Progenitor cell of endocrine pancreas (in vitro differentiated cells): Measurements from ENCODE around the gene FRMD4A. TPM values are rescaled to one million over a fixed set of nuclear protein-coding genes. Genes with fewer than 3 reads are reported as not detected.

Source experiments
- DNase-seq: peaks from one replicate; pipeline ENCODE4 v3.0.0; 2021; ENCODE audit warnings: low spot score; ENCODE audit not compliant: unreplicated experiment
- H3K27ac Mint-ChIP-seq: 2 replicates; pipeline ENCODE4 v1.8.0; 2021; ENCODE audit warnings: mild to moderate bottlenecking, moderate library complexity, mixed read lengths
- H3K27me3 Mint-ChIP-seq: 2 replicates; pipeline ENCODE4 v1.8.0; 2021; ENCODE audit warnings: mixed read lengths
- H3K36me3 Mint-ChIP-seq: 2 replicates; pipeline ENCODE4 v1.8.0; 2022; ENCODE audit warnings: mixed read lengths; ENCODE audit not compliant: insufficient read depth
- H3K4me1 Mint-ChIP-seq: 2 replicates; pipeline ENCODE4 v1.8.0; 2021; ENCODE audit warnings: low read depth, mixed read lengths
- H3K4me3 Mint-ChIP-seq: 2 replicates; pipeline ENCODE4 v1.8.0; 2021; ENCODE audit warnings: low read depth, mild to moderate bottlenecking, moderate library complexity, mixed read lengths
- H3K9me3 Mint-ChIP-seq: 2 replicates; pipeline ENCODE4 v1.8.0; 2021; ENCODE audit warnings: low read depth, mixed read lengths
- total RNA-seq: library from RNA; stranded (reverse); gene quantifications from 2 replicates; pipeline ENCODE4 v1.2.1, GENCODE V29; 2021
- TF ChIP-seq, protein P1 (sequence below): fragments of 200-600 bp; sonication (generic); IDR thresholded peaks from one replicate; pipeline ENCODE4 v1.5.0; 2021; ENCODE audit warnings: antibody characterized with exemption, mild to moderate bottlenecking; ENCODE audit not compliant: unreplicated experiment

The FRMD4A gene
- total RNA-seq, 1 donor from 2014 or later: 42.2 TPM

DNA sequence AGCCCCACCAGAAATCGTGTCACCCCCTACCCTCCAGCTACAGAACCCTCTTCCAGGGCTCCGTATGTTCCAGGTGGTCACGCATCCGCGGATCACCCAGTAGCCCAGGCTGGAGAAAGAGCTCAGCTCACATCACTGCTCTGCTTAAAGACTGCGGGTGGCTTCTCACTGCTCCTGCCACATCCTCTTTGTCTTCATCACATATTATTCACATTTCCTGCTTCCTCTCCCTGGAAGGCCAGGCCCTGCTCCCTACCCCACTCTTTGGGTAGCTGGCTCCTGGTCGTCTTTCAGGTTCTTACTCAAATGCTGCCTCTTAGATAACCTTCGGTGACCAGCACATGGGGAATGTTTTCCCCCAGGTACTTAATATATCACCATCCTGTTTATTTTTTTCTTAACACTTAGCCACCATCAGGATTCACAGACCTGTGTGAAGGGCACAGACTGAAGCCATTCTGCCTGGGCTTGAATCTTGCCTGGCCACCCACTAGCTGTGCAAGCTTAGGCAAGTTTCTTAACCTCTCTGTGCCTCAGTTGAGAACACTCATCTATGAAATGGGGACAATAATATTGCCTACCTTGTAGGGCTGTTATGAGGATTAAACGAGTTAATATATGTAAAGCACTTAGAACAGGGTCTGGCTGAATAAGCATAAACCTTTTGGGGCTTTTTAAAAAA is 436.2 kb downstream of the FRMD4A start:
- Mint-ChIP-seq H3K4me3 (no peak overlapping the region), H3K4me1 (peaks cover 2% of the 10 kb centered on the region), H3K27me3 (peaks cover 45% of the 10 kb centered on the region), H3K27ac (no peak overlapping the region), H3K36me3 (no peaks in the 10 kb centered on the region), H3K9me3 (no peaks in the 10 kb centered on the region)
- DNase-seq: no peak
- TF ChIP-seq, protein P1, sequence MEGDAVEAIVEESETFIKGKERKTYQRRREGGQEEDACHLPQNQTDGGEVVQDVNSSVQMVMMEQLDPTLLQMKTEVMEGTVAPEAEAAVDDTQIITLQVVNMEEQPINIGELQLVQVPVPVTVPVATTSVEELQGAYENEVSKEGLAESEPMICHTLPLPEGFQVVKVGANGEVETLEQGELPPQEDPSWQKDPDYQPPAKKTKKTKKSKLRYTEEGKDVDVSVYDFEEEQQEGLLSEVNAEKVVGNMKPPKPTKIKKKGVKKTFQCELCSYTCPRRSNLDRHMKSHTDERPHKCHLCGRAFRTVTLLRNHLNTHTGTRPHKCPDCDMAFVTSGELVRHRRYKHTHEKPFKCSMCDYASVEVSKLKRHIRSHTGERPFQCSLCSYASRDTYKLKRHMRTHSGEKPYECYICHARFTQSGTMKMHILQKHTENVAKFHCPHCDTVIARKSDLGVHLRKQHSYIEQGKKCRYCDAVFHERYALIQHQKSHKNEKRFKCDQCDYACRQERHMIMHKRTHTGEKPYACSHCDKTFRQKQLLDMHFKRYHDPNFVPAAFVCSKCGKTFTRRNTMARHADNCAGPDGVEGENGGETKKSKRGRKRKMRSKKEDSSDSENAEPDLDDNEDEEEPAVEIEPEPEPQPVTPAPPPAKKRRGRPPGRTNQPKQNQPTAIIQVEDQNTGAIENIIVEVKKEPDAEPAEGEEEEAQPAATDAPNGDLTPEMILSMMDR: no peak

DNA sequence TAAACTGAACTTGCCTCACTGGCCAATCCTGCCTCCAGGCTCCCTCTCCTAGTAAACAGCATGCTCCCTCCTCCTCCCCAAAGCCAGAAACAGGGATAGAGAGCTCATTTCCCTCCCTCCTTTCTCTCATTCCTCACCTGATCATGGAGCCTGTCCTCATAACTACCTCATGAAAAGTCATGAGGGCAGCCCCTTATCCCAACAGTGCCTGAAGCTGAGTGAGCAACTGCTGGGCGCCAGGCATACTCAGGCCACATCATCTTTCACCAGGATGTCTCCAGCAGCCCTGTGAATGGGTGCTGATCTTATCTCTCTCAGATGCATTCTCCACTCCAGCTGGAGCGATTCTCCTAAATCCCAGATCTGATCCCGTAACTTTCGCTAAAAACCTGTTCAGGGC is 436.8 kb downstream of the FRMD4A start:
- TF ChIP-seq, protein P1: no peak
- H3K9me3 Mint-ChIP-seq: no peaks in the 10 kb centered on the region
- no peak for DNase-seq
- H3K4me3 Mint-ChIP-seq: no peak overlapping the region
- H3K27me3 Mint-ChIP-seq: peaks cover 51% of the 10 kb centered on the region
- H3K4me1 Mint-ChIP-seq: peaks cover 2% of the 10 kb centered on the region
- no peak overlapping the region for H3K27ac Mint-ChIP-seq
- no peaks in the 10 kb centered on the region for H3K36me3 Mint-ChIP-seq

DNA sequence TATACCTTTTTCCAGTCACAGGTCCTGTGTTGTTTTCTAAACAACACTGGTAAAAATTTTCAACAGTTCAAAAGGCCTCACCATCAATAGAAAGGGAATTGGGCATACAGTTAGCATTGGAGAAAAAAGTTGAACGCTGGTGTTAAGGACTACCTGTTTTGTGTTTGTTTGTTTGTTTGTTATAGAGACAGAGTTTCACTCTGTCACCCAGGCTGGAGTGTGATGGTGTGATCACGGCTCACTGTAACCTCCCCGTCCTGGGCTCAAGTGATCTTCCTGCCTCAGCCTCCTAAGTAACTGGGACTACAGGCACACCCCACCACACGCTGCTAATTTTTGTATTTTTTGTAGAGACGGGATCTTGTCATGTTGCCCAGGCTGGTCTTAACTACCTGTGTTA is 437.9 kb downstream of the FRMD4A start:
- Mint-ChIP-seq H3K27ac (no peak overlapping the region), H3K4me1 (peaks cover 2% of the 10 kb centered on the region), H3K36me3 (no peaks in the 10 kb centered on the region), H3K9me3 (no peaks in the 10 kb centered on the region), H3K27me3 (peaks cover 60% of the 10 kb centered on the region), H3K4me3 (peak overlapping the region; percentile 74)
- DNase-seq: no peak
- TF ChIP-seq, protein P1: no peak

DNA sequence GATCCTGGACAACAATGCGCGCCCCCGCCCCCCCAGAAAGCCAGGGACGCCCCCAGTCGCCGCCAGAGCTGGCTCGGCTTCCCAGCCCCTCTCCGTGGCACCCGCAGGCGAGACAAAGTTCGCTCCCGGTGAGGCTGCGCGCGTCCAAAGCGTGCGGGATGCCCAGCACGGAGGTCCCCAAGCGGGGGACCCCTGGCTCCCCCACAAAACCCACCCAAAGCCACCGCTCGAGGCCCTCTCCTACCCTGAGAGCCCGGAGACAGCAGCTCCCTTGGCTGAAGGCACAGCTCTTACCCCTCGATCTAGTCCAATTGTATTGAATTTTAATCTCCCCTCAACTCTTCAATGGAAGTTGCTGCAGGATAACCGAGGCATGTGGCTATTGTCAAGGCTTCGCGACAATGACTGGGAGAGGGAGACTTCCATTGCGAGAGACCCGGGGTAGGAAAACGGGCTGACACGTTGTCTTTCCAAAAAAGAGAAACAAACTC is 438.7 kb downstream of the FRMD4A start:
- TF ChIP-seq, protein P1: no peak
- peaks cover 2% of the 10 kb centered on the region for H3K4me1 Mint-ChIP-seq
- H3K4me3 Mint-ChIP-seq: peak overlapping the region; percentile 74
- H3K27ac Mint-ChIP-seq: peak overlapping the region; percentile 87
- DNase-seq: no peak
- no peaks in the 10 kb centered on the region for H3K36me3 Mint-ChIP-seq
- no peaks in the 10 kb centered on the region for H3K9me3 Mint-ChIP-seq
- H3K27me3 Mint-ChIP-seq: peaks cover 60% of the 10 kb centered on the region

DNA sequence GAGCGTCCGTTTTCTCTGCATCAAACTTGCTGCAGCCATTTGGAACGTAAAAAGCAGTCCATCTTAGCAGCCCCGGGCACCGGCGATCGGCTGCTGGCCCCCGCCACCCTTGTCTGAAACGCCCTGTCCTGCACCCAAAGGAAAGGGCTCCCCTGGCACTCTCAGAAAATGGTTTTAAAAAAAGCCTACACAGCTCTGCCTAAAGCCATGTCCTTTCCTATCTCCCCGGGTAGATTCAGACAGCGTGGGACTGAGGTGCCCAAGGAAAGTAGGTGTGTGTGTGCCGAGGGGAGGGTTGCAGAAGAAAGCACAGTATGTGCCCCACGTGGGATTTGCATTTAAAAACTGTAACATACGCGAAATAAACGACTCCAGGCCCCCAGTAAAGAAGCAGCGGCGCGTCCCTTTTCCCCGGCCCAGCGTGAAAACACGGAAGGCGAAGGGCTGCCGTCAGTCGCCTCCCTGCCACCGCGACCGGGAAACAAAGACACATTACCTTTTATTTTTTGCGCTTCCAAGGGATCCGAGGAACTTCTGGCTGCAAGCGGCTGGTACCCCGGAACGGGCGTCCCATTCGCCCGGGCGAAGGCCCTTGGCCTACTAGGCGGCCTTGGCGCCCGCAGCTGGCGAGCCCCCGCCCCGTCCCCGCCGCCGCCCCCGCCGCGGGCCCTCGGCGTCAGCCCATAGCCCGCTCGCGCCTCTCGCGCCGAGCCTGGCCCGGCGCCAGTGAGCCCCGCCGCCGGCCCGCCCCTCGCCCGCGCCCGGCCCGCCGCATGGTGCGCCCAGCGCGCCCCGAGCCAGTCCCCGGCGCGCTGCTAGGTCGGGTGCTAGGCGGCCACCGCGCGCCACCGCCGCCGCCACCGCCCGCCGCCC is 439.4 kb downstream of the FRMD4A start:
- DNase-seq: peak; percentile 39
- TF ChIP-seq, protein P1: no peak
- peak overlapping the region; percentile 87 for H3K27ac Mint-ChIP-seq

More for the DNA sequence above, 439.4 kb downstream of the FRMD4A start:
- peaks cover 60% of the 10 kb centered on the region for H3K27me3 Mint-ChIP-seq
- H3K9me3 Mint-ChIP-seq: no peaks in the 10 kb centered on the region
- peak overlapping the region; percentile 81 for H3K4me3 Mint-ChIP-seq
- peaks cover 2% of the 10 kb centered on the region for H3K4me1 Mint-ChIP-seq
- H3K36me3 Mint-ChIP-seq: no peaks in the 10 kb centered on the region
